ENCODE results near the gene ZNF200.
"Not testable (repeated sequence)": the region's sequence is repeated elsewhere in the genome, so short reads cannot be mapped to it uniquely, and the experiment has no call there.

ZNF200 gene

DNA sequence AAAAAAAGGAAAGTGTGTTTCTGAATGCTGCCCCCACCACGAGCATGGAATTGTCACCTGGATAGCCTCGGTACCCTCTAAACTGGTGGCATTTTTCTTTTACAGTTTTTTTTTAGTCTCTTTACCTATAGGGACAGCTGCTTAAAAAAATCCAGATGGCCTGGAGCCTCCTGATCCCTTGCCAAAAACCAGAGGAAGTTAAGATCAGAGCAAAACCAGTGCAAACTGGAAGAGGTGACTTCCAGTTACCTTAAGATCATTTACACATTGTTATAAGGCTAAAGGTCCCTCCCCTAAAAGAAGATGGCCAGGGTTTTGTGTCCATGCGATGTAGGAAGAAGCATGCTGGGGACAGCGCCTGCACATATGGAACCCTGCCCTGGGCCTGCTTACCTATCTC is 18.0 kb upstream of the ZNF200 start:
- no peak for DNase-seq (ENCODE audit: low read depth)

DNA sequence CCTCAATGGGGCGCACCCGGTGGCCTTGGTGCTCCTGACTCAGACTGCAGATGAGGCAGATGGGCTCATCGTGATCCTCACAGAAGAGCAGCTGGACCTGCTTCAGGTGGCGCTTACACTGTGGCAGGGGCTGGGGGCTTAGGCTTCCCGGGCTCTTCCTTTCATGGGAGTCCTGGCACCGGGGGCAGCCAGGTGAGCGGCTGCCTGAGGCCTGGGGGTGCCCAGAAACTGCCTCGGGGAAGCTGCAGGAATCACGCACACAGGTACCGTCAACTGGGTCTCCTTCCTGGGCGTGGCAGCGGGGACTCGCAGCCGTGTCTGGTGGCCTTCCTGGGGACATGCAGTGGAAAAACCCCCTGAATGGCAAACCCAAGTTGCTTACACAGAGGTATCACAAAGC is 14.5 kb upstream of the ZNF200 start:
- no peak for DNase-seq (ENCODE audit: low read depth)

DNA sequence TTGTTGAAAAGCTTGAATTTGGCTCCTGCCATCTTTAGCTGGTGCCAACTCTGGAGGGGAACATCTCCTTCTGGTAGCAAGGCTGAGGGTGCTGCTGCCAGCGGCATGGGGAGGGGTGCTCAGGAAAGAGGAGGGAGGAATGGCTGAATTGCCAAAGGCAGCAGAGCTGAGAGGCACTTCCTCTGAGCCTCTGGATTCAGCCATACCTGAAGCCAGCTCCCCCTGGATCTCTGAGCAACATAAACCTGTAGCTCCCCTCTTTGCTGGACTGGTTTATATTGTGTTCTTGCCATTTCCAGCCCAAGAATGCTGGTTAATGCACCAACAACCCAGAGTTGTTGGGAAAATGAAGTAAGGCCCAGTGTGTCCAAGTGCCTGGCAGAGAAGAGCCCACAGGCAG is 14.1 kb upstream of the ZNF200 start:
- no peak for DNase-seq (ENCODE audit: low read depth)

DNA sequence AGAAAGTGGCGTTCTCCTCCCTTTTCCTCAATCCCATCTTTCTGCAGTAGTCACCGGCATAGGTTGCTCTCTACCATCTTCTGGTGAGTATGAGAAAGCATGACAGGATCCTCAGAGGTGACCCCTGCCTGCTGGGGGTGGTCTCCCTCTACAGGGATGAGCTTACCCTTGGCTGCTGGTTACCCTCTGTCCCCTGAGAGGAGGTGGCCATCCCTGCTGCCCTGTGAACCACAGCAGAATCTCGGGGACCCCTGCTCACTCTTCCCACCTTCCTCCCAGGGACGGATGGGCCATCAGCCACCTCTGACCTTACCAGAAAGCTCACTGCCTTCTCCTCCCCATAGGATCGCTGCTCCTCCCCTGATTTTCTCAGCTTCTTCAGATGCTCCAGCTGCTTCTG is 13.6 kb upstream of the ZNF200 start:
- no peak for DNase-seq (ENCODE audit: low read depth)

DNA sequence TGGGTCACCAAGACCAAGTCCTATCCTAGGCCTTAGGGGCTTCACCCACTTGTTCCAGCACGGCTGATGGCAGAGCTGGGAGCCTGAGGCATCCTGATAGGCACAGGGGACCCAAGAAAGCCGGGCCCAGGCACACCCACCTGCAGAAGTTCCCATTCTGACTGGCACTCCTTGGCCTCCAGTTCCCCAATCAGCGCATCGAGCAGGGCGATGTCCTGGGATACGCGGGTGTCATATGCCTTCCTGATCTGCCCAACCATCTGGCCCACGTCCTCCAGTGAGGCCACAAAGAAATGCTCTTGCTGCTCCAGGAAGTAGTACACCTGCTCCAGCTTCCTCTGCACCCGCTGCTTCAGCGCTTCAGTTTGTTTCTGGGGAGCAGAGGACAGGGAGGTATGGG is 11.9 kb upstream of the ZNF200 start:
- no peak for DNase-seq (ENCODE audit: low read depth)

DNA sequence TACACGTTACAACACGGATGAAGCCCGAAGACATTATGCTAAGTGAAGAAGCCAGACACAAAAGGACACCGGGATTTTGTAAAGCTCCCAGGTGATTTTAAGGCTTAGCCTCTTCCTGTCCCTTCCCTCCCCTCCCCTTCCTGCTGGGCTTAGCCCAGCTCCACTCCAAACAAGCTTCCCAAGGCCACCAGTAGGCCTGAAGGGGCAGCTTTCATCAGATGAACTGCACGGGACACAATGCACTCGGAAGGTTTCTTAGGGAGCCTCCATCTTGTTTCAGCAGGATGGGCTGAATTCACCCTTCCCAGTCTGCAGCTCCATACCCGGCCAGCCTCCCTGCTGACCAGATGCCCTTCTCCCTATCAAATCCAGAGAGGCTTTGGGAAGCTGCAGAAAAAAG is 11.0 kb upstream of the ZNF200 start:
- no peak for DNase-seq (ENCODE audit: low read depth)

DNA sequence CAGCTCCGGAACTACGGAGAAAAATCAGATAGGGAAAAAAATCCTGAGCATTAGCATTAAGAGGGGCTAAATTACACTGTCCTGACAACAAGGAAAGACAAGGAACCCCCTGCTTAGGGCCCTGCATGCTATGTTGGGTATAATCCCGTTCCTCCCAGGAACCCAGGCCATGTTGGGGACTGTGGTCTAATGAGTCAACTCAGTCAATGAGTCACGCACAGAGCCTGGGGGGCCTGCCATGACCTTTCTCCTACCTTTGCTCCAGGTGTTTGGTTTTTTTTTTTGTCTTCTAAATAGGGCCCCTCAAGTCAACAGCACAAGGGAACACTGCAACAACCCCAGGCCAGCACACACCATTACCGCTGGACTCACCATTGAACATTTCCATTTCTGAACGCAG is 8.9 kb upstream of the ZNF200 start:
- no peak for DNase-seq (ENCODE audit: low read depth)

DNA sequence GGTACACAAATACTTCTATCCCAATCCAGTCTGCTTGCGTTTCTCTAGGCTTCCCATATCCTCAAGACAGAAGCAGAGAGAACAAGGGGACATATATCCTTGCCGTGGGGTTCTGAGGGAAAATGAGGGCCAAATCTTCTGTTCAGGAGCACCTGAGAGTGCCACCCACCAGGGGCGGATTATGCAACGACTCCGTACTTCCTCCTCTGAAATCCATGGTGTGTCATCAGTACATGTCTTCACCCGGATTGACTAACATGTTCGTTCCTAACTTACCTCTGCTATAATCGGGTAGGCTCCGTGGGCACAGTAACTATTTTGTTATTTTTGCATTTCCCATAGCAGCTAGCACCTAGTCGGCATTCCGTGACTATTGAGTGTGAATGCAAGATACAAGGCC is 7.8 kb upstream of the ZNF200 start:
- DNase-seq (ENCODE audit: low read depth): no peak

DNA sequence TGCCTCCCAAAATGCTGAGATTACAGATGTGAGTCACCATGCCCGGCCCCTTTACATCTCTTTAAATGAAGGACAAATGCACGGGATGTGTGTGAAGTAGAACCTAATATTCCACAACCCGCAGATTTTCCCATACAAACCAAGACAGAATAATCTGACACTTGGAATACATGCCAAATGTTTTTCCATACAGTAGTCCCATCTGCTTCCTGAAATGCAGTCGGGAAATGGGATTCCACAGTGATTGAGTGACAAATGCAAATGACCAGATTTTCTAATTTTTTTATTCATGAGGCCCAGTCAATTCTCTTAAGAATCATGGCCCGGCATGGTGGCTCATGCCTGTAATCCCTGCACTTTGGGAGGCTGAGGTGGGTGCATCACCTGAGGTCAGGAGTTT is 6.8 kb upstream of the ZNF200 start:
- DNase-seq (ENCODE audit: low read depth): no peak

DNA sequence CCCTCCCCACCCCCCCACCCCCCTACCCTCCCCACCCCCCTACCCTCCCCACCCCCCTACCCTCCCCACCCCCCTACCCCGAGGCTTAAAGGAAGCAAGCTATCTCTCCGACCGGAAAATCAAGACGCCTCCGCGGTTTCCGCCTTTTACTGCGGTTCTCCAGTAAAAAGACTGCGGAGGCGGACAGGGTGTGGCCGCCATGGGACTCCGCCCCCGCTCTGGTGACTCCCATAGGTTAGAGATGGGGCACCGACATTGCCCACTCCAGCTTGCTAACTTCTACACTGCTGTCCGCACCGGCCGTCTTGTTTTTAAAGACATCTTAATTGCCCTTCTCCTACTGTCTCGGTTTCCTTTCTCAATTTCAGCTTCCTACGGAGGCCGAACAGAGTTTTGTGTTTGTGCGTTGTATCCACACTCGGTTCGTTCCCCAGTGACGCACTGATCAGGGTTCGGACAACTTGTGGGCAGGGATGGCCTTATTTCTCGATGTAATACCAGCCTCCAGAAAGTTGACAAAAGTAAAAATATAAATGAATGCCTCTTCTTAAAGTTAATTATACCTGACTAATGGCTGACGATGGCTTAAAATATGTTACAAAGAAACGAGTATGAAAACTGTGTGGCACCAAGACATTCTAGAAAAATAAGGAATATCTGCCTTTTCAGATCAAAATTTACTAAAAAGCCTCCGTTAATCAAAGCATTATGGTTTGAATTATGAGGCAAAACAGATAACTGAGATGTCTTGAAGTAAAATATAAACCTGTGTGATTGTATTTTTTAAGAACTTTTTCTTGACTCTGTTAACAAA is 1.1 kb upstream of the ZNF200 start:
- DNase-seq (ENCODE audit: low read depth): no peak

DNA sequence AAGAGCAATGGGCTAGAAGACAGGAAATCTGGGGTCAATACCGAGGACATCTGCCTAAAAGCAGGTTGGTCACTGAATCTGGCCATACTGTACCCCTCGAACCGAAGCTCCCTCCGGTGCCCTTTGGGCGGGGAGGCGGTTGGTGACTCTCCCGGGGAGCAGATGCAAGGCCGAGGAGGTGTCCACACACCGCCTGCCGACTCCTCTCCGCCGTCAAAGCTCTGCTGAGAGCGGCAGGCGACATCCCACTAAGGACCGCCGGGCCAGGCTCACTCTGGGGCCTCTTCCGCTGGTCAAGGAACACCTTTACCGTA is 458 bp downstream of the ZNF200 start:
- no peak for DNase-seq (ENCODE audit: low read depth)

DNA sequence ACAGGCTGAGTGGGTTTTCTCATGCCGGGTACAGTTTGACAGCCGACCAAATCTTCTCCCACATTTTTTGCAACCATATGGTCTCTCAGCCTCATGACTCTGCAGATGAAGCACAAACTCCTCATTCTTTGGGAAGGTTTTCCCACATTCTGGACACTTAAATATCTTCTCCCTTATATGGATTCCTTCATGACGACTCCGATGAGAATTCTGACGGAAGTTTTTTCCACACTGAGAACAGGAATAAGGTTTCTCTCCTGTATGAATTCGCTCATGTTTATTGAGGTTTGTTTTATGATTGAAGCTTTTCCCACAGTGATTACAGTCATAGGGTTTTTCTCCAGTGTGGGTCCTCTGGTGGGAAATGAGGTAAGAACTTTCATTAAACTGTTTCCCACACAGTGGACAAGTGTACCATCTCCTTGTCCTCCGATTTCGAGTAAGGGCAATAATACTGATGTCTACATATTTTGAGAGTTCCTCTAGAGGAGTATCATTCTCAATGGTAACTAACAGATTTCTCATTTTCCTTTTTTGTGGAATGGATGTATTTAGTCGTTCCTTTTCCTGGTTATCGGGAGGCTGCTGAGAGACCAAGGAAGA is 10.9 kb downstream of the ZNF200 start:
- no peak for DNase-seq (ENCODE audit: low read depth)

DNA sequence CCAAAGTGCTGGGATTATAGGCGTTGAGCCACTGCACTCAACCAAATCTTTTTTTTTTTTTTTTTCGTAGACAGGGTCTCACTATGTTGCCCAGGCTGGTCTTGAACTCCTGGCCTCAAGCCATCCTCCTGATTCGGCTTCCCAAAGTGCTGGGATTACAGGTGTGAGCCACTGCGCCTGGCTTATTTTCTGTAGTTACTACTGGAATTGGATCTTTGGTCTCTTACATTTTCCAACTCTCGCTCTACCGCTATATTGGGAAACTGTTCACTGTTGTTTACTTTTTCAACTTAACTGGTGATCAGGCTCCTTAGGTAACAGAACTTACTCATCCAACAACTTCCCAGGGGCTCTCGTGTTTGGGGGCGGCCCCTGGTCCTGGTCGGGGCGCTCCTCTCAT is 14.1 kb downstream of the ZNF200 start:
- DNase-seq (ENCODE audit: low read depth): no peak

DNA sequence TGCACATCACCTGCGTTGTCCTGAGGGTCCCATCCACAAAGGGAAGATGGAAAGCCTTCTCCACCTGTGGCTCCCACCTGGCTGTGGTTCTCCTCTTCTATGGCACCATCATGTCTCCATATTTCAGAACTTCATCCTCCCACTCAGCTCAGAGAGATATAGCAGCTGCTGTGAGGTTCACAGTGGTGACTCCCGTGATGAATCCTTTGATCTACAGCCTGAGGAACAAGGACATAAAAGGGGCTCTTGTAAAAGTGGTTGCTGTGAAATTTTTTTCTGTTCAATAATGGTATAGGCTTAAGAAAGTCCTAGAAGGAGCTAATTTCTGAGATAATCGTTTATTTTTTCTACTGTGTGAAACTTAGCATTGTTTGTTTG is 18.7 kb downstream of the ZNF200 start:
- DNase-seq (ENCODE audit: low read depth): no peak

DNA sequence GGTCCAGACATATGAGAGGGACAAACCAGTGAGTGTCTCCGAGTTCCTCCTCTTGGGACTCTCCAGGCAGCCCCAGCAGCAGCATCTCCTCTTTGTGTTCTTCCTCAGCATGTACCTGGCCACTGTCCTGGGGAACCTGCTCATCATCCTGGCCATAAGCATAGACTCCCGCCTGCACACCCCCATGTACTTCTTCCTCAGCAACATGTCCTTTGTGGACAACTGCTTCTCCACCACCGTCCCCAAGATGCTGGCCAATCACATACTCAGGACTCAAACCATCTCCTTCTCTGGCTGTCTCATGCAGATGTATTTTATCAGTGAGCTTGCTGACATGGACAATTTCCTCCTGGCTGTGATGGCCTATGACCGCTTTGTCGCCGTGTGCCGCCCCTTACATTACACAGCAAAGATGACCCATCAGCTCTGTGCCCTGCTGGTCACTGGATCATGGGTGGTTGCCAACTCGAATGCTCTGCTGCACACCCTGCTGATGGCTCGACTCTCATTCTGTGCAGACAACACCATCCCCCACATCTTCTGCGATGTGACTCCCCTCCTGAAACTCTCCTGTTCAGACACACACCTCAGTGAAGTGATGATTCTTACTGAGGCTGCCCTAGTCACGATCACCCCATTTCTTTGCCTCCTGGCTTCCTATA is 19.2 kb downstream of the ZNF200 start:
- DNase-seq (ENCODE audit: low read depth): no peak

DNA sequence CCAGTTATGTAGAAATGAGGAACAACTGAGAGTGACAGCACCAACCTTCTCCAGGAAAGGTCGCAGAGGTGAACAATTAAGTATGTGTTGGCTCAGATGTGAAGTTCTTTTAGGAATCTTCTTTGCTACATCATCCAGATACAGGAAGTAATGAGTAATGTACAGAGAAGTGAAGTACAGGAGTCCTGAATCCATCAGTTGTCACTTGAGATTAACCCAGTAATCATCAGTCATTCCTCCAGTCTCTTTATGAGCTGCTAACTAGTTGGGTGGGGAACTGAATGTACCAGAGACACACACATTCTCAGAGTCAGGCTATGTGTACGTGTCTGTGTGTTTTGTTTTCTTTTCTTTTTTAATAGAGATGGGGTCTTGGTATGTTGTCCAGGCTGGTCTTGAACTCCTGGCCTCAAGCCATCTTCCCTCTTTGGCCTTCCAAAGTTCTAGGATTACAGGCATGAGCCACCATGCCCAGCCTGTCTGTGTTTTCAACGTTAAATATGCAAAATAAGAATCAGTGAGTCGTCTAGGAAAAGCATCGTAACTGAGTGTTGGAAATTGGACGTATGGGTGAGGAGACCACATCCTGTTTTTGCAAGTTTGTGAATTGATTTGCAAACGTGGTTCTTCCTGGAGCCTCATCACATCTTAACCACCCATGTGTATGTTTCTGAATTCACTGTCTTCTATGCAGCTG is 19.9 kb downstream of the ZNF200 start:
- DNase-seq (ENCODE audit: low read depth): no peak

DNA sequence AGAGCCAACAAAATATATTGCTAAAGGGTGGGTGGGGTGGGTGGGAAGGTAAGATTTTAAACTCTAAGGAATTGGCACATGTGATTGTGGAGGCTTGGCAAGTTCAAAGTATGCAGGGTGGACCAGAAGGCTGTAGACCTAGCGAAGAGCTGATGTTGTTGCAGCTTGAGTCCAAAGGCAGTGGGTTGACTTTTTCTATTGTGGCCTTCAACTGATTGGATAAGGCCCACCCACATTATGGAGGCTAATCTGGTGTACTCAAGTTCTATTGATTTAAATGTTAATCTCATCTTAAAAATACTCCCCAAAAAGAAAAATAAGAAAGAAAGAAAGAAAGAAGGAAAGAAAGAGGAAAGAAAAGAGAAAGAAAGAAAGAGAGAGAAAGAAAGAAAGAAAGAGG is 22.4 kb downstream of the ZNF200 start:
- DNase-seq (ENCODE audit: low read depth): no peak

DNA sequence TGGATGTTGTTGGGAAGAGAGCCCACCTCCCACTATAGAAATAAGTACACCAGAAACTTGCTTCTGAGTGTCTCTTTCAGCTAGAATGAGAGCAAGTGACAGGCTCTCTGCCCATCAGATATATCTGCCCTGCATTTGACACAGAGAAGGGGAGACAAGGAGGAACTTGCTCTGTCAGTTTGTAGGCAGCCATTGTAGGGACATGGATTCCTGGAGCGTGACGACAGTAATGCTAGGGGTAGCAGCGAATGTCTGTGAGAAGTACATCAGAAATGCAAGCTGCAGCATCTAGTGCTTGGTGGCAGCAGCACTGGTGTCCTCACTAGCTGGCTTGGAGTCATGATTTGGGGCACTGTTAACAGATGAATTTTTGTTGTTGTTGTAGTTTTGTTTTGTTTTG is 23.0 kb downstream of the ZNF200 start:
- DNase-seq (ENCODE audit: low read depth): no peak

DNA sequence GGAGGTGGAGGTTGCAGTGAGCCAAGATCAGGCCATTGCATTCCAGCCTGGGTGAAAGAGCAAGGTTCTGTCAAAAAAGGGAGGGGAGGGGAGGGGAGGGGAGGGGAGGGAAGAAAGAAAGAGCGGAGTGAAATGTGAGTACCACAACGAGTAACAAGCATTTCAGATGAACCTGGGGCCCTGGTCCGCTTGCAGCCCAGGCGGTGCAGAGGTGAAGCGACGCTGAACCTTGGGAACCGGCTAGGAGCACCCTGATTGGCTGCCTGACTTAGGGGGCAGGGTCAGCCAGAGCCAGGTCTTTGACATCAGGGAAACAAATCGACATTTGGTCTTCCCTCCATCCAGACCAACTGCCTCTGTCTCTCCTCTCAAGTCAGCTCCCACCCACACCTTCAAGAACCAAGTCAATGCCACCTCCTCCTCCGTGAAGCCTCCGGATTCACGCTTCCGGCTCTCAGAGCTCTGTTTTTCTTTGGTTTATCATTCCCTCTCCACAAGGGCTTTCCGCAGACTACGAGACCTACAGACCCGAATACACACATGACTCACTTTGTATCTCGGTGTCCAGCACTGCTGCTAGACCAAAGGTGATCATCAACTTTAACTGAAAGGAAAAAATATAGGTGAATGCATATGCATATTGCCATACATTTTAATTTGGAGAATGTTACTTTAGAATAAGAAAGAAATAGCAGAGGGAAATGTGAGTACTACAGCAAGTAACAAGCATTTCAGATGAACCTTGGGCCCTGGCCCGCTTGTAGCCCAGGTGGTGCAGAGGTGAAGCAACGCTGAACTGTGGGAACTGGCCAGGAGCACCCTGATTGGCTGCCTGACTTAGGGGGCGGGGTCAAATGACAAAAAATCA is 27.6 kb downstream of the ZNF200 start:
- no peak for DNase-seq (ENCODE audit: low read depth)

DNA sequence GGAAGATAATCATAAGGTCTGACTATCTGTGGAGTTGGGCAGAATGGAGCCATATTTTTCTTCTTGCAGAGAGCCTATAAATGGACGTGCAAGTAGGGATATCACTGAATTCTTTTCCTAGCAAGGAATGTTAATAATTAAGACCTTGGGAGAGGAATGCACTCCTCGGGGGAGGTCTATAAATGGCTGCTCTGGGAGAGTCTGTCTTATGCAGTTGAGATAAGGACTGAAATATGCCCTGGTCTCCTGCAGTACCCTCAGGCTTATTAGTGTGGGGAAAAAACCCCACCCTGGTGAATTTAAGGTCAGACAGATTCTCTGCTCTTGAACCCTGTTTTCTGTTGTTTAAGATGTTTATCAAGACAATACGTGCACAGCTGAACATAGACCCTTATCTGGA is 29.0 kb downstream of the ZNF200 start:
- DNase-seq (ENCODE audit: low read depth): not testable (repeated sequence)

DNA sequence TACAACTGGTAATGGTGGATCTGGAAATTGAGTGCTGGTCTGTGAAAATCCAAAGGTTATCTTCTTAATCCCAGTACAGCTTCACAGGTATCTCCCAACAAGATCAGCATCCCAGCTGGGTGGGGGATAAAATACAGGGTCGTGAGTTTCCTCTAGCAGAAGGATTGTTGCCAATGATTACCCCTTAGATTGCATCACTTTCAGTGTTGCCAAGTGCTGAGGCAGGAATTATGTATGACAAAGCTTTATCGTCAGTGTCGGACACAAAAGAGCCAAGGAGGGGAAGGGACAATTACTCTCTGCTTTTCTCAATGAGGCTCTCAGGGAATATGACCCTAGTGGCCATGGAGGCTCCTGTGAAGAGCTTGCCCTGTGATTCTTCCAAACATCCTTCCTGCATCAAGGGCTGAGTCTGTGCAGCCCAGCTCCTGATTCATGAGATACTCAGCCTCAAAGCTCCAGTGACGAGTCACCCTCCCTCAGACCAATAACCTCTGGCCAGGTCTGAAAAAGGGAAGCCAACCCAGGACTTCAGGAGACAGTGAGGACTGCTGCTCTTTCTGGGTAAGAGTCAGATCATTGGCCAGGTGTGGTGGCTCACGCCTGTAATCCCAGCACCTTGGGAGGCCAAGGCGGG is 31.9 kb downstream of the ZNF200 start:
- DNase-seq (ENCODE audit: low read depth): no peak
